ENCODE results near the gene NEURL2. TPM values are rescaled to one million over a fixed set of nuclear protein-coding genes. Genes with fewer than 3 reads are reported as not detected.

Gene NEURL2
- total RNA-seq, 1 donor from 2014 or later, result 35.1 TPM

- DNase-seq (ENCODE audit: low read depth), result no peak
Observed at GRCh38 chr20:45848421-45848820, 42.6 kb downstream of the NEURL2 start.

- DNase-seq (ENCODE audit: low read depth), result no peak
Observed at GRCh38 chr20:45845452-45845851, 45.6 kb downstream of the NEURL2 start.

- no peak for DNase-seq (ENCODE audit: low read depth)
Observed at GRCh38 chr20:45843506-45843905, 47.5 kb downstream of the NEURL2 start.

GRCh38 chr20:45842169-45842812, 48.7 kb downstream of the NEURL2 start:
- peak; percentile 54 for DNase-seq (ENCODE audit: low read depth)

GRCh38 chr20:45841407-45842129, 49.4 kb downstream of the NEURL2 start:
- DNase-seq (ENCODE audit: low read depth), result no peak

GRCh38 chr20:45840700-45841198, 50.3 kb downstream of the NEURL2 start:
- DNase-seq (ENCODE audit: low read depth), result peak; percentile 38

Other genes with a start within 250 kb of the NEURL2 start
- gene WFDC11, start 221.0 kb downstream of the NEURL2 start, total RNA-seq, result not detected in 2 replicates
- gene WFDC13, start 189.2 kb downstream of the NEURL2 start, total RNA-seq, result not detected in 2 replicates
- gene WFDC10B, start 186.2 kb downstream of the NEURL2 start, total RNA-seq, result not detected in 2 replicates
- gene SPINT4, start 168.9 kb downstream of the NEURL2 start, total RNA-seq, result not detected in 2 replicates
- 0.24 and 1.8 TPM in 2 replicates for gene WFDC3, start 99.3 kb downstream of the NEURL2 start, total RNA-seq
- 27.1 and 31.6 TPM in 2 replicates for gene DNTTIP1, start 99.3 kb downstream of the NEURL2 start, total RNA-seq
- gene UBE2C, start 78.6 kb downstream of the NEURL2 start, total RNA-seq, result 1.8 and 2.4 TPM in 2 replicates
- gene TNNC2, start 63.9 kb downstream of the NEURL2 start, total RNA-seq, result 678 and 849 TPM in 2 replicates
- 131 and 161 TPM in 2 replicates for gene SNX21, start 57.4 kb downstream of the NEURL2 start, total RNA-seq
- 29.8 and 47.2 TPM in 2 replicates for gene ACOT8, start 33.8 kb downstream of the NEURL2 start, total RNA-seq
- gene ZSWIM3, start 33.6 kb downstream of the NEURL2 start, total RNA-seq, result 4.5 and 4.7 TPM in 2 replicates
- gene ZSWIM1, start 10.0 kb downstream of the NEURL2 start, total RNA-seq, result 10.4 and 11.4 TPM in 2 replicates
- gene SPATA25, start 3.6 kb downstream of the NEURL2 start, total RNA-seq, result 5.9 and 10.2 TPM in 2 replicates
- gene CTSA, start 127 bp upstream of the NEURL2 start, total RNA-seq, result 218 and 227 TPM in 2 replicates
- 12.9 and 14.2 TPM in 2 replicates for gene PLTP, start 20.9 kb upstream of the NEURL2 start, total RNA-seq
- gene PCIF1, start 43.5 kb upstream of the NEURL2 start, total RNA-seq, result 15.7 and 16.0 TPM in 2 replicates
- gene ZNF335, start 81.0 kb upstream of the NEURL2 start, total RNA-seq, result 14.7 and 15.2 TPM in 2 replicates
- not detected in 2 replicates for gene MMP9, start 117.7 kb upstream of the NEURL2 start, total RNA-seq
- not detected in 2 replicates for gene SLC12A5, start 138.0 kb upstream of the NEURL2 start, total RNA-seq
- 21.4 and 22.9 TPM in 2 replicates for gene NCOA5, start 198.8 kb upstream of the NEURL2 start, total RNA-seq
- gene CD40, start 227.1 kb upstream of the NEURL2 start, total RNA-seq, result 0.62 and 0.64 TPM in 2 replicates

Measured in myocyte (in vitro differentiated cells).